Kidney (tissue), 14 donors: ENCODE data around the gene GDAP2. TPM values are rescaled to one million over a fixed set of nuclear protein-coding genes. Genes with fewer than 3 reads are reported as not detected.

Experiments
- DNase-seq, 5 donors: peaks; one replicate each; pipeline ENCODE4 v3.0.0-alpha.2; 2013 to 2020
- FAIRE-seq: peaks from 2 replicates; lab custom pipeline; 2012; peaks lifted over from hg19 to GRCh38; lab: Jason Lieb, UNC
- H3K27ac ChIP-seq, 2 donors: one replicate each; pipeline ENCODE4 v1.7.0; 2013; ENCODE audit warnings: low read depth in 2 of 2, low read length in 2 of 2, inconsistent platforms in 1 of 2
- H3K27me3 ChIP-seq: one replicate; pipeline ENCODE4 v1.7.1; 2013; ENCODE audit warnings: low read length, inconsistent platforms; ENCODE audit not compliant: control insufficient read depth, insufficient read depth
- H3K36me3 ChIP-seq, 3 donors: one replicate each; pipeline versions ENCODE4 v1.7.0 to v1.7.1; 2013; ENCODE audit warnings: low read length in 3 of 3, control low read depth in 1 of 3, inconsistent platforms in 1 of 3; ENCODE audit not compliant: insufficient read depth in 3 of 3, control insufficient read depth in 2 of 3
- H3K4me1 ChIP-seq, 3 donors: one replicate each; pipeline versions ENCODE4 v1.7.0 to v1.7.1; 2013; ENCODE audit warnings: low read length in 3 of 3, inconsistent platforms in 1 of 3, low read depth in 1 of 3; ENCODE audit not compliant: control insufficient read depth in 2 of 3, insufficient read depth in 2 of 3
- H3K4me3 ChIP-seq, 3 donors: one replicate each; pipeline versions ENCODE4 v1.7.0 to v1.8.1; 2013; ENCODE audit warnings: low read length in 3 of 3, control low read depth in 1 of 3, inconsistent platforms in 1 of 3
- H3K9ac ChIP-seq, 3 donors: one replicate each; pipeline versions ENCODE4 v1.7.0 to v1.7.1; 2013; ENCODE audit warnings: low read length in 3 of 3, control low read depth in 1 of 3, inconsistent platforms in 1 of 3
- H3K9me3 ChIP-seq, 3 donors: one replicate each; pipeline versions ENCODE4 v1.7.0 to v1.7.1; 2013; ENCODE audit warnings: low read length in 3 of 3, control low read depth in 1 of 3, inconsistent platforms in 1 of 3; ENCODE audit not compliant: control insufficient read depth in 2 of 3, insufficient read depth in 1 of 3
- CTCF ChIP-seq: IDR thresholded peaks from 3 replicates; pipeline ENCODE4 v1.5.1; 2012; ENCODE audit warnings: mild to moderate bottlenecking, moderate library complexity, borderline replicate concordance; ENCODE audit not compliant: insufficient read depth; ENCODE audit errors: extremely low read depth
- intact Hi-C: fragments of 100-400 bp; cut with DNase I; formaldehyde crosslinking; loops from one replicate; pipeline ENCODE4 v1.11.1; 2022
- polyA plus RNA-seq: library from polyadenylated mRNA; stranded (reverse); fragments of 350-450 nt; fragmentation: Illumina TruSeq; extraction: RNeasy Lipid Tissue Mini Kit (QIAGEN cat#74804); gene quantifications from one replicate; pipeline ENCODE4 v1.2.3, GENCODE V29; 2014; ENCODE audit warnings: low read depth, low replicate concordance; ENCODE audit not compliant: insufficient read depth
- total RNA-seq: library from RNA; stranded (reverse); fragmentation: NEBNext Ultra II Directional; extraction: Animal tissue kit (Norgen Biotek cat#: 25700); gene quantifications from one replicate; pipeline ENCODE4 v1.2.1, GENCODE V29; 2021
- donor health status: control.
- donor health status: control.
- donor health status: control.
- donor health status: control.
- donor health status: control.
- donor health status: DM: yes; HTN: yes; CAD: no.
- donor health status: Normal renal cell carcinoma (clear cell type).

GDAP2 gene
- total and polyA plus RNA-seq, 2 donors from 2014 or later, result 11.3 to 31.8 TPM

DNA sequence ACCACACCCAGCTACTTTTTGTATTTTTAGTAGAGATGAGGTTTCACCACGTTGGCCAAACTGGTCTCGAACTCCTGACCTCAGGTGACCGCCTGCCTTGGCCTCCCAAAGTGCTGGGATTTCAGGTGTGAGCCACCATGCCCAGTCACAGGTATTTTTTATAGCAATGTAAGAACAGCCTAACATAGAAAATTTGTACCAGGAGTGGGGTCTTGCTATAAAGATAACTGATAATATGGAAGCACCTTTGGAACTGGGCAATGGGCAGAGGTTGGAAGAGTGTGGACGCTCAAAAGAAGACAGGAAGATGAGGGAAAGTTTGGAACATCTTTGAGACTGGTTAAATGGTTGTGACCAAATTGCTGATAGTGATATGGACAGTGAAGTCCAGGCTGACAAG lies 99.2 kb downstream of the GDAP2 start:
- no peak overlapping the region for H3K9ac ChIP-seq
- H3K4me3 ChIP-seq, result no peak overlapping the region
- no peaks in the 10 kb centered on the region for H3K36me3 ChIP-seq
- FAIRE-seq (no peak), DNase-seq (no peak)
- intact Hi-C loops, result no loop called here
- no peaks in the 10 kb centered on the region for H3K27me3 ChIP-seq
- H3K4me1 ChIP-seq, result no peaks in the 10 kb centered on the region
- no peak for TF ChIP-seq CTCF
- no peaks in the 10 kb centered on the region for H3K9me3 ChIP-seq
- H3K27ac ChIP-seq, result no peak overlapping the region

DNA sequence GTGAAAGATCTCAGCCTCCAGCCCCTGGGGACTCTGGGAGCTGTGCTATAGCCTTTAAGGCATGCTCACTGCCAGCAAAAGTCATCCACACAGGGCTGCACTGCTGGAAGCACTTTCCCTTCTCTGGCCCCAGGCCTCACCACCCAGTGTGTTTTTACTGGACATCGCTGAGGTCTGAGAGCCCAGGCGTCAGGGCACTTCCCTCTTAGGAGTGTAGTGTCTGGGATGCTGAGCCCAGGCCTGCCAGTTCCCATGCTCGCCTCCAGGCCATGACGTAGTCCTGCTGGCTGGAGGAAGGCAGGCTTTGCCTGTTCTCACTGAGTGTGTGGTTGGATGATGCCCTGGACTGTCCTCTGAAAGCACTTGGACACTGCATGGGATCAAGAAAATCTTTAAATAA lies 101.2 kb downstream of the GDAP2 start:
- FAIRE-seq (no peak), DNase-seq (peak in 3 of 5 donors; percentile 5 to 85 (median 30))
- H3K4me1 ChIP-seq, result peaks cover 0 to 3% (median 0%) of the 10 kb centered on the region in 3 donors
- no peaks in the 10 kb centered on the region for H3K36me3 ChIP-seq
- H3K27ac ChIP-seq, result no peak overlapping the region
- H3K4me3 ChIP-seq, result no peak overlapping the region
- no peaks in the 10 kb centered on the region for H3K27me3 ChIP-seq
- no peaks in the 10 kb centered on the region for H3K9me3 ChIP-seq
- intact Hi-C loops, result no loop called here
- no peak overlapping the region for H3K9ac ChIP-seq
- TF ChIP-seq CTCF, result no peak

GRCh38 chr1:117826540-117827078 lies 102.8 kb downstream of the GDAP2 start:
- H3K27me3 ChIP-seq, result no peaks in the 10 kb centered on the region
- H3K4me1 ChIP-seq, result peaks cover 0 to 3% (median 0%) of the 10 kb centered on the region in 3 donors

More at GRCh38 chr1:117826540-117827078, 102.8 kb downstream of the GDAP2 start:
- intact Hi-C loops, result no loop called here
- Histone ChIP-seq H3K36me3 (no peaks in the 10 kb centered on the region), H3K9ac (no peak overlapping the region), H3K4me3 (no peak overlapping the region), H3K27ac (no peak overlapping the region), H3K9me3 (no peaks in the 10 kb centered on the region)
- FAIRE-seq, result no peak
- DNase-seq, result peak in 2 of 5 donors; percentile 28 to 83
- TF ChIP-seq CTCF, result no peak
